Fibroblast of skin of right biceps (primary cell): ENCODE data around the gene CHST3.

Experiments
- DNase-seq: peaks from one replicate; pipeline ENCODE4 v3.0.0-alpha.2; 2013

The CHST3 gene

DNA sequence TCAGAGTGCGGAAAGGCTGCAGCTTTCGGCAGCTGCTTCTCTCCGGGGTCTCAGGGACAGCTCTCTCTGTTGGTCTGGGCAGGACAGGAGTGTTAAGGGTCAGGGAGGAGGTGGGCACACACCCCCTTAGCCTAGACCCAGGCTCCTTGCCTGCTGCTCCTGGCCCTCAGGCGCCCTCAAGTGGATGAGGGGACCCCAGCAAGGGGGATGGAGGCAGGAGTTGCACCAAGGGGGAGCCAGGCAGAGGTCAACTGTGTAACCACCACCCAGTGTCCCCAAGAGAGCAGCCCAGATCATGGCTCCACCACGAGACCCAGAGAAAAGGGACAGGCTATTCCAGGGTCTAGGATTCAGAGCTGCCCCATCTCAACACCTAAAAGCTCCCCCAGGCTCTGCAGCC is 97.3 kb downstream of the CHST3 start:
- no peak for DNase-seq

DNA sequence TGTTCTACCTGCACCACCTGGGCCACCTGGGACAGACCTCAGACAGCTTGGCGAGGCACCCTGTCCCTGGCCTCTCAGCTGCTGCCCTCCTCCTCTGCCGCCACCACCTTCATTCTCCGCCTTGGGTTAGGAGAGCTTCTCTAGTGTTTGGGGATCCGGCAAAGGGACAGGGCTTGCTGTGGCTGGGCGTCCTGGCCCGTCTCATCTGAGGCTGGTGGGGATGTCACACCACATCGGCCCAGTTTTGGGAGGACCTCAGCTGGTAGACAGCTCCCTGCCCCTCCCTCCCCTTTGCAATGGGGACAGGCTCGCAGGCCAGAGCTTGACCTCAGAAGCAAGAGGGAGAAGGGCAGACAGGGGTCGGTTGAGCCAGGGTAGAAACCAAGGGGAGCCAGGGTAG is 97.7 kb downstream of the CHST3 start:
- no peak for DNase-seq

DNA sequence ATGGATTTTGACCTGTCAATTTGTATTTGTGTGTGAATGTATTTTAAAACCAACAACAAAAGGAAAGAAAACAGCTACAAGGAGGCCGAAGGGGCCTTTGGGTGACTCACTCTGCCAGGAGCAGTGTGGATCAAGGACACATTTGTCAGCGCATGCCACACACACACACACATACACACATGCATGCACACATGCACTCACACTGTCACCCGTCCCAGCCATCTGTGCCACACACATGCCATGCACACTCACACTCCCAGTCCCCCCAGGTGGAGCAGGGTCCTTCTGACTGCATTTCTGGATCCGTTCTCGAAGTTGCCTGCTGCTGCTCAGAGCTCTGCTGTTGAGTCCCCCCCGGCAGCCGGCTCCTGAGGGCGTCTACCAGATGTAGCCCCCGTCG is 98.2 kb downstream of the CHST3 start:
- peak; percentile 44 for DNase-seq
